HL-60 (cell line): ENCODE measurements around the gene FBXO38.

Experiments
- DNase-seq, 2 experiments: peaks; one replicate each; pipeline ENCODE4 v3.0.0-alpha.2; 2010 to 2020; ENCODE audit warnings: low read depth in 1 of 2, low spot score in 1 of 2
- H3K27ac ChIP-seq: fragments of 250-450 bp; sonication (Bioruptor Pico); replicated peaks from 2 replicates; pipeline ENCODE4 v1.5.1; 2020; ENCODE audit warnings: mild to moderate bottlenecking, moderate library complexity
- H3K27me3 ChIP-seq: fragments of 250-450 bp; sonication (Bioruptor Pico); 2 replicates; pipeline ENCODE4 v1.5.1; 2021; ENCODE audit warnings: mild to moderate bottlenecking, moderate library complexity; ENCODE audit not compliant: insufficient read depth, poor library complexity, severe bottlenecking
- H3K4me3 ChIP-seq: replicated peaks from 2 replicates; pipeline ENCODE4 v1.5.1; 2011; ENCODE audit warnings: mild to moderate bottlenecking, control low read depth, low read length; ENCODE audit not compliant: insufficient read depth
- GABPA ChIP-seq: IDR thresholded peaks from 2 replicates; pipeline ENCODE4 v1.6.1; 2012; ENCODE audit warnings: low read depth
- POLR2AphosphoS5 ChIP-seq: IDR thresholded peaks from 2 replicates; pipeline ENCODE4 v1.6.1; 2012; ENCODE audit warnings: low read depth
- REST ChIP-seq: IDR thresholded peaks from 2 replicates; pipeline ENCODE4 v1.6.1; 2012; ENCODE audit warnings: low read depth; ENCODE audit not compliant: insufficient replicate concordance
- SPI1 ChIP-seq: IDR thresholded peaks from 2 replicates; pipeline ENCODE4 v1.6.1; 2012; ENCODE audit warnings: low read depth, mild to moderate bottlenecking, borderline replicate concordance
- TF ChIP-seq, protein P1 (sequence below): IDR thresholded peaks from one replicate; pipeline ENCODE4 v1.5.1; 2011; ENCODE audit warnings: low read length, control low read depth, inconsistent platforms; ENCODE audit not compliant: insufficient read depth

FBXO38 gene

DNA sequence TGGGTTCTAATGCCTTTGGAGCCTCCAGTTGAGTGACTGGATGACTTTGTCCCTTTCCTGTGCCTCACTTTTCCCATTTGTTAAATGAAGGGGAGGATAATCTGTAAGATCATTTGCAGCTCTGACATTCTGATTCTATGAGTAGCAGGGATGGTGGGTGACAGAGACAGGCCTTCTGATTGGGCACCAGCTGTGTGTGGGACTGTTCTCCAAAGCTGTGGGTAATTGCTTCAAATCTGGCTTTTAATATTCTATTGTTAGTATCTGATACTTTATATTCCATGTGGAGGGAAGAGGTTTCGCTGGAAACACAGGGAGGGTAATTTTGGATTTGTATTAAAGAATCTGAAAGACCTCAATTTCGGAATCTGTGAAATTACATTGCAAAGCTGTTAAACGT is 102.7 kb downstream of the FBXO38 start:
- Histone ChIP-seq H3K27ac (no peak overlapping the region), H3K27me3 (no peaks in the 10 kb centered on the region), H3K4me3 (no peak overlapping the region)
- DNase-seq: no peak
- TF ChIP-seq REST: no peak
- TF ChIP-seq, protein P1, sequence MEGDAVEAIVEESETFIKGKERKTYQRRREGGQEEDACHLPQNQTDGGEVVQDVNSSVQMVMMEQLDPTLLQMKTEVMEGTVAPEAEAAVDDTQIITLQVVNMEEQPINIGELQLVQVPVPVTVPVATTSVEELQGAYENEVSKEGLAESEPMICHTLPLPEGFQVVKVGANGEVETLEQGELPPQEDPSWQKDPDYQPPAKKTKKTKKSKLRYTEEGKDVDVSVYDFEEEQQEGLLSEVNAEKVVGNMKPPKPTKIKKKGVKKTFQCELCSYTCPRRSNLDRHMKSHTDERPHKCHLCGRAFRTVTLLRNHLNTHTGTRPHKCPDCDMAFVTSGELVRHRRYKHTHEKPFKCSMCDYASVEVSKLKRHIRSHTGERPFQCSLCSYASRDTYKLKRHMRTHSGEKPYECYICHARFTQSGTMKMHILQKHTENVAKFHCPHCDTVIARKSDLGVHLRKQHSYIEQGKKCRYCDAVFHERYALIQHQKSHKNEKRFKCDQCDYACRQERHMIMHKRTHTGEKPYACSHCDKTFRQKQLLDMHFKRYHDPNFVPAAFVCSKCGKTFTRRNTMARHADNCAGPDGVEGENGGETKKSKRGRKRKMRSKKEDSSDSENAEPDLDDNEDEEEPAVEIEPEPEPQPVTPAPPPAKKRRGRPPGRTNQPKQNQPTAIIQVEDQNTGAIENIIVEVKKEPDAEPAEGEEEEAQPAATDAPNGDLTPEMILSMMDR: no peak
- no peak for TF ChIP-seq GABPA
- TF ChIP-seq SPI1: no peak
- TF ChIP-seq POLR2AphosphoS5: no peak

GRCh38 chr5:148488757-148489156 is 105.0 kb downstream of the FBXO38 start:
- no peak overlapping the region for H3K4me3 ChIP-seq
- TF ChIP-seq SPI1 (no peak), POLR2AphosphoS5 (no peak), REST (no peak), GABPA (no peak)
- TF ChIP-seq, protein P1: no peak
- no peak for DNase-seq
- no peak overlapping the region for H3K27ac ChIP-seq
- peaks cover 2% of the 10 kb centered on the region for H3K27me3 ChIP-seq

GRCh38 chr5:148491015-148491792 is 107.4 kb downstream of the FBXO38 start:
- no peak overlapping the region for H3K27ac ChIP-seq

GRCh38 chr5:148491793-148492184 is 108.0 kb downstream of the FBXO38 start:
- DNase-seq: no peak
- TF ChIP-seq, protein P1: no peak
- TF ChIP-seq REST: no peak
- no peak for TF ChIP-seq POLR2AphosphoS5
- TF ChIP-seq GABPA: no peak
- TF ChIP-seq SPI1: no peak
- Histone ChIP-seq H3K27me3 (peaks cover 2% of the 10 kb centered on the region), H3K27ac (no peak overlapping the region), H3K4me3 (no peak overlapping the region)

More at GRCh38 chr5:148491015-148491792, 107.4 kb downstream of the FBXO38 start:
- no peak for DNase-seq
- Histone ChIP-seq H3K4me3 (no peak overlapping the region), H3K27me3 (peaks cover 2% of the 10 kb centered on the region)
- peak; percentile 35; the same call in 1 of the 2 replicates for TF ChIP-seq SPI1
- TF ChIP-seq POLR2AphosphoS5: no peak
